ENCODE data around the gene BCL6.

DNA sequence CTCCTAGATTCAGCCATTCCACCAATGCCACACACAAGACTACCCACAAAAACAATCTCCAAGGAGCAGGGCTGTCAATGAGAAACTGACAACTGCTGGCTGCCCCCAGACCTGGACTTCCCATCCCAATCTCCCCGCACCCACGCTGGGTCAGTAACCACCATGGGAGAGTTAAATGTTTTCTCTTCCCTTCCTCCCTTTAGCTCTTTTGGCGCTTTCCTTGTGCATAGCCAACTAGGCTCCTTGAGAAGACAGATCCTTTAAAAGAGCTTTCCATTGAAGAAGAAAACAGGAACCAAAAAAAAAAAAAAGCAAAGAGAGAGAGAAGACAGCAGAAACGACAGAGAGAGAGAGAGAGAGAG is 8.3 kb downstream of the BCL6 start:
- TF ChIP-seq POLR2A (IDR thresholded peaks at IDR 0.05): no peak
- TF ChIP-seq, protein P1, sequence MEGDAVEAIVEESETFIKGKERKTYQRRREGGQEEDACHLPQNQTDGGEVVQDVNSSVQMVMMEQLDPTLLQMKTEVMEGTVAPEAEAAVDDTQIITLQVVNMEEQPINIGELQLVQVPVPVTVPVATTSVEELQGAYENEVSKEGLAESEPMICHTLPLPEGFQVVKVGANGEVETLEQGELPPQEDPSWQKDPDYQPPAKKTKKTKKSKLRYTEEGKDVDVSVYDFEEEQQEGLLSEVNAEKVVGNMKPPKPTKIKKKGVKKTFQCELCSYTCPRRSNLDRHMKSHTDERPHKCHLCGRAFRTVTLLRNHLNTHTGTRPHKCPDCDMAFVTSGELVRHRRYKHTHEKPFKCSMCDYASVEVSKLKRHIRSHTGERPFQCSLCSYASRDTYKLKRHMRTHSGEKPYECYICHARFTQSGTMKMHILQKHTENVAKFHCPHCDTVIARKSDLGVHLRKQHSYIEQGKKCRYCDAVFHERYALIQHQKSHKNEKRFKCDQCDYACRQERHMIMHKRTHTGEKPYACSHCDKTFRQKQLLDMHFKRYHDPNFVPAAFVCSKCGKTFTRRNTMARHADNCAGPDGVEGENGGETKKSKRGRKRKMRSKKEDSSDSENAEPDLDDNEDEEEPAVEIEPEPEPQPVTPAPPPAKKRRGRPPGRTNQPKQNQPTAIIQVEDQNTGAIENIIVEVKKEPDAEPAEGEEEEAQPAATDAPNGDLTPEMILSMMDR (IDR thresholded peaks at IDR 0.05): no peak

All from uterus (tissue), 2 donors.